ENCODE measurements around the gene PTGIR.

DNA sequence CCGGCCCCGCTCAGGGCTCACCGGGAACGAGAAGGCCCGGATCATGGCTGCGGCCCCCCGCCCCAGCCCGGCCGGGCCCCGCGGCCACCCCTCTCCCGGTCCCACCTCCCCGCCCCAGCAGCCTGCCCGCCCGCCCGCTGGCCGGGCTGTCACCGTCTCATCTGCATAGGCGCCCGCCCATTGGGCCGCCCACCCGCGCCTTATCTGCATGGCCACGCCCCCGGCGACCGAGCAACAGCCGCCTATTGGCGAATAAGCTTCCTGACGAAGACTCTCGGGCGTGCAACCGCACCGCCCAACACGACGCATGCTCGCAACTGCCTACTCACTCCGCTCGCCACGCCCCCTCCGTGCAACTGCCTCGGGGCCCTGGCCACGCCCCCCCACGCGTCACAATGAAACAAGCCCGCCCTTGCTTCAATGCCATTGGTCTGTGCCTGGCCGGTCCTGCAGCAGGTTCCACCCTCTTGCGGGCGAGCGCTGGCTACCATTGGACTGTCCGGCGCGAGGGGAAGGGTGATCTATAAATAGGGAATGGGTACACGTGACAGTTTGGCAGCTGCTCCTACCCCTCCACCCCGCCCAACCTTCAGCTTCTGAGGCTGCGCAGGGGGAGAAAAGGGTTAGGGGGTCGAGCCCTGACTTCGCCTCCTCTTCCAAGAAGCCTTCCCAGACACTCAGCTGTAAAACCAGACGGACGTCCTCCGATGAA is 36.3 kb upstream of the PTGIR start, which contains the start of gene DACT3:
- TF ChIP-seq, protein P1, sequence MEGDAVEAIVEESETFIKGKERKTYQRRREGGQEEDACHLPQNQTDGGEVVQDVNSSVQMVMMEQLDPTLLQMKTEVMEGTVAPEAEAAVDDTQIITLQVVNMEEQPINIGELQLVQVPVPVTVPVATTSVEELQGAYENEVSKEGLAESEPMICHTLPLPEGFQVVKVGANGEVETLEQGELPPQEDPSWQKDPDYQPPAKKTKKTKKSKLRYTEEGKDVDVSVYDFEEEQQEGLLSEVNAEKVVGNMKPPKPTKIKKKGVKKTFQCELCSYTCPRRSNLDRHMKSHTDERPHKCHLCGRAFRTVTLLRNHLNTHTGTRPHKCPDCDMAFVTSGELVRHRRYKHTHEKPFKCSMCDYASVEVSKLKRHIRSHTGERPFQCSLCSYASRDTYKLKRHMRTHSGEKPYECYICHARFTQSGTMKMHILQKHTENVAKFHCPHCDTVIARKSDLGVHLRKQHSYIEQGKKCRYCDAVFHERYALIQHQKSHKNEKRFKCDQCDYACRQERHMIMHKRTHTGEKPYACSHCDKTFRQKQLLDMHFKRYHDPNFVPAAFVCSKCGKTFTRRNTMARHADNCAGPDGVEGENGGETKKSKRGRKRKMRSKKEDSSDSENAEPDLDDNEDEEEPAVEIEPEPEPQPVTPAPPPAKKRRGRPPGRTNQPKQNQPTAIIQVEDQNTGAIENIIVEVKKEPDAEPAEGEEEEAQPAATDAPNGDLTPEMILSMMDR (optimal IDR thresholded peaks at IDR 0.05 in 1 of 3, IDR thresholded peaks at IDR 0.05 in 1 of 3, conservative IDR thresholded peaks at IDR 0.05 in 1 of 3; ENCODE audit: extremely low read depth in 1 of 3, insufficient read depth in 2 of 3, low read length in 3 of 3) = no peak
- TF ChIP-seq EZH2 (IDR thresholded peaks at IDR 0.05; ENCODE audit: low read length) = no peak

Measured in keratinocyte (primary cell).